ENCODE results near the gene NKAIN4.

- no peak for TF ChIP-seq CTCF (IDR thresholded peaks at IDR 0.05)
- no peak for TF ChIP-seq POLR2A (IDR thresholded peaks at IDR 0.05)
Measured at GRCh38 chr20:63241272-63241671, 13.0 kb downstream of the NKAIN4 start.

Data from adrenal gland (tissue), 5 donors.